Measurements from ENCODE around the gene ZNF365.

ZNF365 gene

GRCh38 chr10:62422068-62422590, 48.0 kb downstream of the ZNF365 start:
- no peak for DNase-seq (ENCODE audit: low read depth in 2 of 2)

DNA sequence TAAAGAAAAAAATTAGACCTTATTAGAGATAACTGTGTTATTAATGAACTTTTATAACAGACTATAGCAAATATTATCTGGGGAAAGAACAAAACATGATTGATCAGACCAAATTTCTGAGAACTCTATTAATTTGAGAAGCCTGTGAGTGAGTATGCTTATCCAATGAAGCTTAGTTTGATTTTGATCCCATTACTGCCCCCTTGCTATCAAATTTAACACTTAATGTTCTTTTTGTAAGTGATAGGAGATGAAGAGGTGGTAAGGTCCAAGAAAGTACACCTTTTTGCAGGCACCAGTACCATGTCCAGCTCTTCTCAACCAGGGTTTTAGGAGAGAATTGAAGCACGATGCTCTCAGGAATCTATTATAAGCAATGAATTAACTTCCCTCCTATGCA, 49.9 kb downstream of the ZNF365 start:
- DNase-seq (ENCODE audit: low read depth in 2 of 2): no peak

GRCh38 chr10:62426086-62426485, 51.9 kb downstream of the ZNF365 start:
- no peak for DNase-seq (ENCODE audit: low read depth in 2 of 2)

GRCh38 chr10:62426600-62426999, 52.4 kb downstream of the ZNF365 start:
- DNase-seq (ENCODE audit: low read depth in 2 of 2): no peak

DNA sequence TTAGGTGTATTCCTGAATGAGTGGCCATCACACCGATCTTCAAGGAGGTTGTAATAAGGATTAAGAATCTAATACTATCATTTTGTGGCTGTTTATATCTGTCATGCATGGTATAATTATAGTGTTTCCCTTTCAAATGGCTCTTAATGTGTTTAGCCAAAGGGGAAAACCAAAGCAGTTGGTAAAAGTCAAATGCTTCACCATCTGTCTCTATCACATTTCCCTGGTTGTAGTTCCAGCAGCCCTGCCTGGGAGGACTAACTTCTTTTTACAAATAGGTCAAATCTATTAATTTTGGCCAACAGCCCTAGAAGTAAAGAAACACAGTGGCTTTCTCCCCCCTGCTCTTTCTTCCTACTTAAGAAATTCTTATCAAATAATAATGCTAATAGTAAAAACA, 56.7 kb downstream of the ZNF365 start:
- no peak for DNase-seq (ENCODE audit: low read depth in 2 of 2)

DNA sequence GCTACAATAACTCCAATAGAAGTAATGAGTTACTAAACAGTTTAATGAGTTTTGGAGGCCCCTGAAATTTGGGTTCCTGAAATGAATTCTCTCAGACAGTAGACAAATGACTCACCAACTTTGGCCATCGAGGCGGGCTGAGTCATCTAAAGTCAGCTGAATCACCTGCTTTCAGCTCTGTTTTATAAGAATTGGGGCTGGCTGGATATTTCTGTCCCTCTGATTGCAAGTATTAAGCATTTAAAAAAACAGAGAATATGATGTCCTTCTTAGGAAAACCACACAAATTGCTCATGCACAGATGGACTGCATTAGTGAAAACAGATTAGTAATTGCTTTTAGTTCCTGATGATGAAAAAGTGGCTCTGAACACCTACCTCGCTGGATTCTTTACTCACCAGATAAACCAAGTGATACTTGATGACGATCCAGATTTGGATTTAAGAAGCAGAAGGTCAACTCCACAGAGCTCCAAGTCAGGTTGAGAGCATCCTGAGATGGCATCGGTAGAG, 59.1 kb downstream of the ZNF365 start:
- peak in 1 of 2 donors; percentile 49 for DNase-seq (ENCODE audit: low read depth in 2 of 2)

DNA sequence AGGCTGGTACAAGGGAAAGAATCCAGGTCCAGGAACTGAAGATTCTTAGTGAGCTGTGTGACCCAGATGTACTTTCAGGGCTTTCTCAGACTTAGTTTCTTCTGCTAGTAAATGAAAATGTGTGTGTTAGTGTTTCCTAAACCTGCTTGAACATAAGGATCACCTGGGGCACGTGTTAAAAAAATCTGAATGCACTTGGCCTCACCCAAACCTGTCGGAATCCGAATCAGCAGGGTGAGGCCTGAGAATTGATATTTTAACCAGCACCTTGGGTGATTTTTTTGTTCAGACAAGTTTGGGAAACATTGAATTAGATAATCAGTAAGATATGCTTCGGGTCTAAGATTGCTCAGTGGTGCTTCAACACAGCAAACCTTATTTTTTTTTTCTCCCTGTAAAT, 59.7 kb downstream of the ZNF365 start:
- no peak for DNase-seq (ENCODE audit: low read depth in 2 of 2)

DNA sequence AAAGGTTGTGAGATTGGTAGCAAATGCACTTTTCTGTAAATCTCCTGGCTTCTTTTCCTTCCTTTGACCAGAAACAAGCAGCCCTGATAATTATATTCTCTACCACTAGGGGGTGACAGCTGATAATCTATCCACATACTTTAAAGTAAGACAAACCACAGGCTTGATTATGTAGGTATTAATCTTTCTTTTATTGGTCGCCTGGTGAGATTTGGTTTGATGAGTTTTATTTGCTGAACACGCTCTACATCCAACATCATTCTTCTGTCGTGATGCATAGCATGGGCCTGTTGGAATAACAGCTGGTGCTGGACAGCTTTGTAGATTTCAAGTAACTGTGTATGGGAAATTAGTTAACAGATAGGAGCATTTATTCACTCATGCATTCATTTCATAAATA, 63.5 kb downstream of the ZNF365 start:
- DNase-seq (ENCODE audit: low read depth in 2 of 2): no peak

DNA sequence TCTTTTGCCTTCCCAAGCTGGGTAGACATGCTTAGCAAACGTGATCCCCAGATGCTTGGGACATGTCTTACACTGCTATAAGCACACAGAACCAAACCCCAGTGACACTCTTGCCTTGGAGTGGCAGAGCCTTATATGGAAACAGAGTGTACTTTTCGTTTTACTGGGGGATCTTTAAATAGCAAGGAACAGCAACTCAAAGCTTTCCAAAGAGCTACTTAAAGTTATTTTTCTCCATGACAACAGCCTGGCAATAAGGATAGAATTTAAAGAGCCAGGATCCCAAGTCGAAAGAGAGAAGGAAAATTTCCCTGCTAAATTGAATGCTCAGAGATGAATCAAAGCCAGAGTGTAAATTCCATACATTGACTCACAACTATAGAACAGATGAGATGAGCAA, 67.8 kb downstream of the ZNF365 start:
- no peak for DNase-seq (ENCODE audit: low read depth in 2 of 2)

- no peak for DNase-seq (ENCODE audit: low read depth in 2 of 2)
Observed at GRCh38 chr10:62442894-62443669, 68.9 kb downstream of the ZNF365 start.

DNA sequence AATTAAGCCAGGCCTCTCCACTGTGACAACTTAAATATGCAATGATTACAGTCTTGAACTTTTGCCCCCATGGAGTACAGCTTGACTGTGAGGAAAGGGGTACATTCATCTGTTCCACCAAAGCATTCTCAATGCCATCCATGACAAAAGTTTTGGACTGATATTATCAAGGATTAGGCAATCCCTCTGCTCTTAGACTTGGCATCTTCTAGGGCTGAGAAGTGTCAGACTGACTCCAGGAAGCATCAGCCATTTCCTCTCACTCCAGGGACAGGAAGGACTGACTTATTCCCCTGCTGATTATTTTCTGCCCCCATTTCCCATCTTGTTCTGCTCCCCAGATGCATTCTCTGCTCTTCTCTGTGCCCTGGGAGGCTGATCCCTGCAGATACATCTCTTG, 69.7 kb downstream of the ZNF365 start:
- DNase-seq (ENCODE audit: low read depth in 2 of 2): no peak

DNA sequence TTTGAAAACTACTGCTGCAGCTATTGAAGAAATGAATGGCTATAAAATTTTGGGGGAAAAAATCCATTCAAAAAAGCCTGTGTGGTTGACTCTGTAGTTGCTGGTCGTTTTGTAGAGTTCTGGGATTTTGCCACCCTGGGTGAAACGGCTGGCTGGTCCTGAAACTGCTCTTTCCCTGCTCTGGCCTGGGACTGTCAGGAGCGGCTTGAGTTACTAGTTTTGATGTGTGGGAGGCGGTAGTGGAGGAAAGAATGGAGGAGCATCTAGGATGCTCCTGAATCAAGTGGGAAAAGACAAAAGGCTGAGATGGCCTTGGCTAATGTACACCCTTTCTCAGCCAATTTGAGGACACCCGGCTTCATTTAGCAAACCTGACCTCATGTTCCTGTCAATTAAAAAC, 72.5 kb downstream of the ZNF365 start:
- DNase-seq (ENCODE audit: low read depth in 2 of 2): no peak

GRCh38 chr10:62450912-62451610, 76.9 kb downstream of the ZNF365 start:
- DNase-seq (ENCODE audit: low read depth in 2 of 2): no peak

DNA sequence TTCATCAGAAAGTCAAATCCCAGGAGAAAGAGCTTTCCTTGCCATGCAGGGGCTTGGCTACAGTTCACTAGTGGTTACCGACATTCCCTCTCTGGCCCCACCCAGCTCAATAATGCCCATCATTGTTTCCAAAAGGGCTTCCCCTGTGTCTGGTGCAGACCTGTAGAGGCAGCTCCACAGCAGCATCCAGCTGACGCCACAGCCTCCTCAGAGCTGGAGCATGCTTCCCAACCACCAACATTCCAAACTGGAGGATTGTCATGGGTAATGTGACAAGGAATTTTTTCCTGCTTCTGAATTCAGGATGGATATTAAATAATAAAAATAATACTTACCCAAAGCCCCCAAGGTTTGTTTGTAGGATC, 77.4 kb downstream of the ZNF365 start:
- no peak for DNase-seq (ENCODE audit: low read depth in 2 of 2)
